Gastrocnemius medialis (tissue), 4 donors: Measurements from ENCODE around the gene PARVA. TPM values are rescaled to one million over a fixed set of nuclear protein-coding genes. Genes with fewer than 3 reads are reported as not detected.

ENCODE experiments used
- ATAC-seq, 2 donors: fragments of 150-250 bp; one replicate each; pipeline ENCODE4 v1.9.1; 2016
- DNase-seq, 2 donors: peaks; one replicate each; pipeline ENCODE4 v3.0.0-alpha.2; 2019
- H3K27ac ChIP-seq, 4 donors: fragments of 200-600 bp; sonication (generic); 1 replicate in 1 of 4; 2 replicates in 3 of 4; pipeline ENCODE4 v1.5.1; 2016 to 2018; ENCODE audit warnings: mild to moderate bottlenecking in 2 of 4, moderate library complexity in 1 of 4
- H3K27me3 ChIP-seq, 3 donors: fragments of 200-600 bp; sonication (generic) in 2 of 3; 1 replicate in 1 of 3; 2 replicates in 2 of 3; pipeline versions ENCODE4 v1.5.1 to v1.6.0; 2016 to 2019; ENCODE audit warnings: mild to moderate bottlenecking in 1 of 3, moderate library complexity in 1 of 3
- H3K36me3 ChIP-seq, 2 donors: fragments of 200-600 bp; sonication (generic) in 1 of 2; one replicate each; pipeline ENCODE4 v1.5.1; 2017 to 2018
- H3K4me1 ChIP-seq, 2 donors: fragments of 200-600 bp; sonication (generic) in 1 of 2; one replicate each; pipeline ENCODE4 v1.5.1; 2016 to 2017; ENCODE audit warnings: mild to moderate bottlenecking in 2 of 2
- H3K4me3 ChIP-seq, 4 donors: fragments of 200-600 bp; sonication (generic) in 3 of 4; 1 replicate in 1 of 4; 2 replicates in 3 of 4; pipeline ENCODE4 v1.5.1; 2016 to 2019; ENCODE audit warnings: mild to moderate bottlenecking in 2 of 4
- H3K9me3 ChIP-seq, 3 donors: fragments of 200-600 bp; sonication (generic) in 2 of 3; 1 replicate in 1 of 3; 2 replicates in 2 of 3; pipeline ENCODE4 v1.5.1; 2016 to 2019
- CTCF ChIP-seq, 5 experiments: fragments of 450-650 bp in 3 of 5; fragments of 200-600 bp in 2 of 5; sonication (generic) in 2 of 5; IDR thresholded peaks in 4 of 5; conservative IDR thresholded peaks in 1 of 5; 1 replicate in 4 of 5; 2 replicates in 1 of 5; pipeline ENCODE4 v1.5.1; 2016 to 2019; ENCODE audit warnings: antibody characterized with exemption in 5 of 5, mild to moderate bottlenecking in 3 of 5, moderate library complexity in 3 of 5
- POLR2A ChIP-seq, 2 donors: fragments of 450-650 bp; IDR thresholded peaks; one replicate each; pipeline ENCODE4 v1.6.1; 2017; ENCODE audit warnings: antibody characterized with exemption in 2 of 2, mild to moderate bottlenecking in 2 of 2, moderate library complexity in 2 of 2
- in situ Hi-C, 4 donors: fragments of 200-750 bp; cut with MboI; loops; one replicate each; pipeline versions ENCODE4 v1.15.0 to v1.8.0; 2017; ENCODE audit warnings: low sequenced_read_pairs in 4 of 4
- intact Hi-C: fragments of 100-400 bp; cut with DNase I; formaldehyde crosslinking; loops from one replicate; pipeline ENCODE4 v1.15.1; 2023; ENCODE audit warnings: low total_unique reads
- total RNA-seq, 4 donors: library from RNA; depleted of rRNA; stranded (reverse); fragments of >200 nt; gene quantifications; one replicate each; pipeline versions ENCODE4 v1.1.0 to v1.2.3, GENCODE V29; 2016

PARVA gene
- total RNA-seq, 4 donors from 2014 or later = 4.4 to 9.7 (median 8.4) TPM

- no peaks in the 10 kb centered on the region for H3K27me3 ChIP-seq
- DNase-seq = no peak
- no peaks in the 10 kb centered on the region for H3K9me3 ChIP-seq
- no peak overlapping the region for H3K27ac ChIP-seq
- no peaks in the 10 kb centered on the region for H3K36me3 ChIP-seq
- H3K4me3 ChIP-seq = no peak overlapping the region
- H3K4me1 ChIP-seq = no peaks in the 10 kb centered on the region
- TF ChIP-seq CTCF (IDR thresholded peaks at IDR 0.05 in 4 of 5, conservative IDR thresholded peaks at IDR 0.05 in 1 of 5) (no peak), POLR2A (IDR thresholded peaks at IDR 0.05) (no peak)
- intact Hi-C loops (no loop called here), in situ Hi-C loops (no loop called here)
- no peak for ATAC-seq
These were observed 135.5 kb downstream of the PARVA start for GRCh38 chr11:12512826-12513395.

GRCh38 chr11:12516387-12517105 lies 139.2 kb downstream of the PARVA start:
- H3K9me3 ChIP-seq = no peaks in the 10 kb centered on the region
- ATAC-seq = peak; percentile 25 to 62
- no peak overlapping the region for H3K4me3 ChIP-seq
- no peaks in the 10 kb centered on the region for H3K36me3 ChIP-seq
- no peaks in the 10 kb centered on the region for H3K27me3 ChIP-seq
- intact Hi-C loops = no loop called here
- no peak for TF ChIP-seq CTCF (IDR thresholded peaks at IDR 0.05 in 4 of 5, conservative IDR thresholded peaks at IDR 0.05 in 1 of 5)
- TF ChIP-seq POLR2A (IDR thresholded peaks at IDR 0.05) = no peak
- in situ Hi-C loops = no loop called here
- no peaks in the 10 kb centered on the region for H3K4me1 ChIP-seq
- DNase-seq = peak in 1 of 2 donors; percentile 62
- no peak overlapping the region for H3K27ac ChIP-seq

GRCh38 chr11:12517306-12517705 lies 139.9 kb downstream of the PARVA start:
- H3K4me3 ChIP-seq = no peak overlapping the region
- in situ Hi-C loops = no loop called here
- H3K4me1 ChIP-seq = no peaks in the 10 kb centered on the region
- DNase-seq (no peak), ATAC-seq (no peak)
- no peaks in the 10 kb centered on the region for H3K36me3 ChIP-seq
- no peaks in the 10 kb centered on the region for H3K9me3 ChIP-seq
- no peak overlapping the region for H3K27ac ChIP-seq
- H3K27me3 ChIP-seq = no peaks in the 10 kb centered on the region
- no peak for TF ChIP-seq POLR2A (IDR thresholded peaks at IDR 0.05)
- no peak for TF ChIP-seq CTCF (IDR thresholded peaks at IDR 0.05 in 4 of 5, conservative IDR thresholded peaks at IDR 0.05 in 1 of 5)
- intact Hi-C loops = no loop called here

- intact Hi-C loops = no loop called here
- in situ Hi-C loops = no loop called here
- H3K27ac ChIP-seq = no peak overlapping the region
- H3K9me3 ChIP-seq = no peaks in the 10 kb centered on the region
- H3K4me1 ChIP-seq = no peaks in the 10 kb centered on the region
- H3K27me3 ChIP-seq = no peaks in the 10 kb centered on the region
- H3K4me3 ChIP-seq = no peak overlapping the region
- ATAC-seq = no peak
- DNase-seq = no peak
- no peaks in the 10 kb centered on the region for H3K36me3 ChIP-seq
- TF ChIP-seq CTCF (IDR thresholded peaks at IDR 0.05 in 4 of 5, conservative IDR thresholded peaks at IDR 0.05 in 1 of 5) = no peak
- TF ChIP-seq POLR2A (IDR thresholded peaks at IDR 0.05) = no peak
These were observed 140.4 kb downstream of the PARVA start for GRCh38 chr11:12517741-12518140.
